Activated CD4-positive, alpha-beta T cell treated with anti-CD3 and anti-CD28 coated beads, Interleukin-2, Interleukin-6, amounts not matched to agents 100 ng/mL and 50 ng/mL, durations not matched to agents 16 hours and 8 hours (primary cell): ENCODE results near the gene SLIT3.
"Not testable (repeated sequence)": the region's sequence is repeated elsewhere in the genome, so short reads cannot be mapped to it uniquely, and the experiment has no call there.

Experiments
- DNase-seq: peaks from one replicate; pipeline ENCODE4 v3.0.0-alpha.2; 2020

The SLIT3 gene

GRCh38 chr5:169216866-169217265 is 84.1 kb downstream of the SLIT3 start:
- DNase-seq = no peak

- DNase-seq = no peak
Measured at GRCh38 chr5:169213479-169213878, 87.5 kb downstream of the SLIT3 start.

GRCh38 chr5:169211761-169212160 is 89.2 kb downstream of the SLIT3 start:
- DNase-seq = not testable (repeated sequence)

- no peak for DNase-seq
Measured at GRCh38 chr5:169204788-169205400, 96.0 kb downstream of the SLIT3 start.

GRCh38 chr5:169202969-169203368 is 98.0 kb downstream of the SLIT3 start:
- DNase-seq = no peak

GRCh38 chr5:169201597-169201996 is 99.3 kb downstream of the SLIT3 start:
- no peak for DNase-seq

GRCh38 chr5:169200125-169200778 is 100.7 kb downstream of the SLIT3 start:
- DNase-seq = no peak

- no peak for DNase-seq
Measured at GRCh38 chr5:169197343-169197742, 103.6 kb downstream of the SLIT3 start.

- no peak for DNase-seq
Measured at GRCh38 chr5:169196059-169196458, 104.9 kb downstream of the SLIT3 start.

- no peak for DNase-seq
Measured at GRCh38 chr5:169195601-169196000, 105.3 kb downstream of the SLIT3 start.

- DNase-seq = no peak
Measured at GRCh38 chr5:169192536-169192935, 108.4 kb downstream of the SLIT3 start.

- no peak for DNase-seq
Measured at GRCh38 chr5:169190849-169191248, 110.1 kb downstream of the SLIT3 start.

- no peak for DNase-seq
Measured at GRCh38 chr5:169185626-169186025, 115.3 kb downstream of the SLIT3 start.

GRCh38 chr5:169183576-169183975 is 117.4 kb downstream of the SLIT3 start:
- DNase-seq = no peak

GRCh38 chr5:169182797-169183196 is 118.1 kb downstream of the SLIT3 start:
- no peak for DNase-seq

- DNase-seq = no peak
Measured at GRCh38 chr5:169181814-169182213, 119.1 kb downstream of the SLIT3 start.

GRCh38 chr5:169178754-169179153 is 122.2 kb downstream of the SLIT3 start:
- no peak for DNase-seq

GRCh38 chr5:169178274-169178673 is 122.7 kb downstream of the SLIT3 start:
- no peak for DNase-seq

- no peak for DNase-seq
Measured at GRCh38 chr5:169176709-169177694, 123.9 kb downstream of the SLIT3 start.

- no peak for DNase-seq
Measured at GRCh38 chr5:169175733-169176132, 125.2 kb downstream of the SLIT3 start.

- no peak for DNase-seq
Measured at GRCh38 chr5:169174923-169175322, 126.0 kb downstream of the SLIT3 start.

GRCh38 chr5:169173372-169173771 is 127.6 kb downstream of the SLIT3 start:
- no peak for DNase-seq

- no peak for DNase-seq
Measured at GRCh38 chr5:169171515-169171914, 129.4 kb downstream of the SLIT3 start.

GRCh38 chr5:169169783-169170182 is 131.2 kb downstream of the SLIT3 start:
- no peak for DNase-seq
